ENCODE results near the gene PCBP4.

PCBP4 gene

GRCh38 chr3:51967384-51968169 is at the start of gene PCBP4:
Gene PCBP4, minus strand, starts transcription at chr3:51967454. Its CDS starts 6,214 bp downstream, at chr3:51961240.
- FAIRE-seq, result no peak

GRCh38 chr3:52015438-52016228 is 48.4 kb upstream of the PCBP4 start:
- DNase-seq (ENCODE audit: insufficient read length, low spot score) (no peak), FAIRE-seq (no peak)

More at GRCh38 chr3:51967384-51968169, at the start of gene PCBP4:
- peak; percentile 53 for DNase-seq (ENCODE audit: insufficient read length, low spot score)

GRCh38 chr3:52014613-52015012 is 47.4 kb upstream of the PCBP4 start:
- FAIRE-seq, result no peak
- DNase-seq (ENCODE audit: insufficient read length, low spot score), result no peak

GRCh38 chr3:52013802-52014598 is 46.7 kb upstream of the PCBP4 start:
- DNase-seq (ENCODE audit: insufficient read length, low spot score) (no peak), FAIRE-seq (no peak)

- FAIRE-seq (no peak), DNase-seq (ENCODE audit: insufficient read length, low spot score) (no peak)
Observed at GRCh38 chr3:52012699-52013098, 45.4 kb upstream of the PCBP4 start.

- DNase-seq (ENCODE audit: insufficient read length, low spot score), result no peak
- no peak for FAIRE-seq
Observed at GRCh38 chr3:52010431-52010830, 43.2 kb upstream of the PCBP4 start.

GRCh38 chr3:52007291-52007690 is 40.0 kb upstream of the PCBP4 start:
- DNase-seq (ENCODE audit: insufficient read length, low spot score) (no peak), FAIRE-seq (no peak)

GRCh38 chr3:52006820-52007133 is 39.5 kb upstream of the PCBP4 start:
- DNase-seq (ENCODE audit: insufficient read length, low spot score) (no peak), FAIRE-seq (no peak)

GRCh38 chr3:52006017-52006819 is 39.0 kb upstream of the PCBP4 start:
- DNase-seq (ENCODE audit: insufficient read length, low spot score) (no peak), FAIRE-seq (no peak)

GRCh38 chr3:52005571-52005986 is 38.3 kb upstream of the PCBP4 start:
- FAIRE-seq, result no peak
- DNase-seq (ENCODE audit: insufficient read length, low spot score), result no peak

GRCh38 chr3:52004906-52005395 is 37.7 kb upstream of the PCBP4 start:
- FAIRE-seq (no peak), DNase-seq (ENCODE audit: insufficient read length, low spot score) (no peak)

GRCh38 chr3:52004163-52004787 is 37.0 kb upstream of the PCBP4 start:
- DNase-seq (ENCODE audit: insufficient read length, low spot score) (no peak), FAIRE-seq (no peak)

GRCh38 chr3:52002748-52003147 is 35.5 kb upstream of the PCBP4 start:
- FAIRE-seq, result no peak

GRCh38 chr3:52001443-52001974 is 34.3 kb upstream of the PCBP4 start:
- FAIRE-seq (peak; percentile 87), DNase-seq (ENCODE audit: insufficient read length, low spot score) (peak; percentile 93)

More at GRCh38 chr3:52002748-52003147, 35.5 kb upstream of the PCBP4 start:
- no peak for DNase-seq (ENCODE audit: insufficient read length, low spot score)

GRCh38 chr3:51999846-52000245 is 32.6 kb upstream of the PCBP4 start:
- no peak for FAIRE-seq
- DNase-seq (ENCODE audit: insufficient read length, low spot score), result no peak

GRCh38 chr3:51998774-51999173 is 31.5 kb upstream of the PCBP4 start:
- no peak for DNase-seq (ENCODE audit: insufficient read length, low spot score)
- no peak for FAIRE-seq

GRCh38 chr3:51997935-51998596 is 30.8 kb upstream of the PCBP4 start:
- FAIRE-seq (no peak), DNase-seq (ENCODE audit: insufficient read length, low spot score) (no peak)

GRCh38 chr3:51997172-51997571 is 29.9 kb upstream of the PCBP4 start:
- no peak for DNase-seq (ENCODE audit: insufficient read length, low spot score)
- FAIRE-seq, result no peak

Data from GM19239 (cell line).